Glutamatergic neuron (in vitro differentiated cells): Measurements from ENCODE around the gene ACE. TPM values are rescaled to one million over a fixed set of nuclear protein-coding genes. Genes with fewer than 3 reads are reported as not detected.
A peak's percentile ranks its signal among the peaks of the same experiment; 100 is the strongest.

Experiments used
- DNase-seq: peaks from one replicate; pipeline ENCODE4 v3.0.0; 2022
- H3K27ac Mint-ChIP-seq: one replicate; pipeline ENCODE4 v1.8.0; 2020; ENCODE audit warnings: mild to moderate bottlenecking, mixed read lengths, inconsistent platforms; ENCODE audit not compliant: unreplicated experiment
- H3K27me3 Mint-ChIP-seq: one replicate; pipeline ENCODE4 v1.8.0; 2020; ENCODE audit warnings: mild to moderate bottlenecking, moderate library complexity, mixed read lengths, inconsistent platforms; ENCODE audit not compliant: unreplicated experiment
- H3K36me3 Mint-ChIP-seq: one replicate; pipeline ENCODE4 v1.8.0; 2020; ENCODE audit warnings: mild to moderate bottlenecking, mixed read lengths, inconsistent platforms; ENCODE audit not compliant: unreplicated experiment
- H3K4me1 Mint-ChIP-seq: one replicate; pipeline ENCODE4 v1.8.0; 2020; ENCODE audit warnings: mild to moderate bottlenecking, low read depth, mixed read lengths, inconsistent platforms; ENCODE audit not compliant: unreplicated experiment
- H3K4me3 Mint-ChIP-seq: one replicate; pipeline ENCODE4 v1.8.0; 2020; ENCODE audit warnings: mild to moderate bottlenecking, mixed read lengths, inconsistent platforms; ENCODE audit not compliant: unreplicated experiment
- H3K9me3 Mint-ChIP-seq: one replicate; pipeline ENCODE4 v1.8.0; 2020; ENCODE audit warnings: mild to moderate bottlenecking, moderate library complexity, mixed read lengths, inconsistent platforms; ENCODE audit not compliant: unreplicated experiment
- total RNA-seq: library from RNA; stranded (reverse); fragmentation: NEBNext Ultra II Directional; extraction: Animal tissue kit (Norgen Biotek cat#: 25700); gene quantifications from one replicate; pipeline ENCODE4 v1.2.1, GENCODE V29; 2021; ENCODE audit not compliant: unreplicated experiment
- TF ChIP-seq, protein P1 (sequence below): fragments of 200-600 bp; sonication (generic); IDR thresholded peaks from one replicate; pipeline ENCODE4 v1.5.0; 2021; ENCODE audit not compliant: partially characterized antibody, unreplicated experiment

ACE gene
- total RNA-seq, 1 donor from 2014 or later, result 3.7 TPM

DNA sequence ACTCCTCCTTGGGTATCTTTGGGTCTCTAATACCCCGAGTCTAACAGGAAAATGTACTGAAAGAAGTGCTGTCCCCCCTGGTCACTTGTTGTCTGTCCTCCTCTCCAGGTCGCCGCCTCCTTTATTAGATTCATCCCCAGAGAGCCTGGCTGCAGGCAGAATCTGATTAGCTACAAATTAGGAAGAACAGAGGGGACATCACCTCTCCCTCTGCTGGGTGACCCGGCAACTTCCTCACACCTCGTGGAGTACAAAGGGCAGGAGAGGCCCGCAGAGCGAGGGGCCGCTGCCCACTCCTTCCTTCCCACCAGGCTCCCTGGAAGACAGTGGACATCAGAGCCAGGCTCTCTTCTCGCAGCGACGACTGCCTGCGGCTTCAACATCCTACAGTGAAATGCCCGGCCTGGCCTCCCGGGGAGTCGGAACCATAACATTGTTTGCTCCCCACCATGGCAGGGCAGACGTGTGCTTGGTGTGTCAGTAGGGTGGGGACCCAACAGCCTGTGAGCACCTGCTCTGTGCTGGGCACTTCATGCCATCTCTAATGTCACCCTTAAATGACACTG lies 36.0 kb upstream of the ACE start:
- Mint-ChIP-seq H3K4me1 (peaks cover 22% of the 10 kb centered on the region), H3K27ac (no peak overlapping the region), H3K36me3 (no peaks in the 10 kb centered on the region), H3K27me3 (peaks cover 8% of the 10 kb centered on the region), H3K9me3 (peaks cover 13% of the 10 kb centered on the region), H3K4me3 (peak overlapping the region; percentile 26)
- TF ChIP-seq, protein P1, sequence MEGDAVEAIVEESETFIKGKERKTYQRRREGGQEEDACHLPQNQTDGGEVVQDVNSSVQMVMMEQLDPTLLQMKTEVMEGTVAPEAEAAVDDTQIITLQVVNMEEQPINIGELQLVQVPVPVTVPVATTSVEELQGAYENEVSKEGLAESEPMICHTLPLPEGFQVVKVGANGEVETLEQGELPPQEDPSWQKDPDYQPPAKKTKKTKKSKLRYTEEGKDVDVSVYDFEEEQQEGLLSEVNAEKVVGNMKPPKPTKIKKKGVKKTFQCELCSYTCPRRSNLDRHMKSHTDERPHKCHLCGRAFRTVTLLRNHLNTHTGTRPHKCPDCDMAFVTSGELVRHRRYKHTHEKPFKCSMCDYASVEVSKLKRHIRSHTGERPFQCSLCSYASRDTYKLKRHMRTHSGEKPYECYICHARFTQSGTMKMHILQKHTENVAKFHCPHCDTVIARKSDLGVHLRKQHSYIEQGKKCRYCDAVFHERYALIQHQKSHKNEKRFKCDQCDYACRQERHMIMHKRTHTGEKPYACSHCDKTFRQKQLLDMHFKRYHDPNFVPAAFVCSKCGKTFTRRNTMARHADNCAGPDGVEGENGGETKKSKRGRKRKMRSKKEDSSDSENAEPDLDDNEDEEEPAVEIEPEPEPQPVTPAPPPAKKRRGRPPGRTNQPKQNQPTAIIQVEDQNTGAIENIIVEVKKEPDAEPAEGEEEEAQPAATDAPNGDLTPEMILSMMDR, result no peak
- no peak for DNase-seq

DNA sequence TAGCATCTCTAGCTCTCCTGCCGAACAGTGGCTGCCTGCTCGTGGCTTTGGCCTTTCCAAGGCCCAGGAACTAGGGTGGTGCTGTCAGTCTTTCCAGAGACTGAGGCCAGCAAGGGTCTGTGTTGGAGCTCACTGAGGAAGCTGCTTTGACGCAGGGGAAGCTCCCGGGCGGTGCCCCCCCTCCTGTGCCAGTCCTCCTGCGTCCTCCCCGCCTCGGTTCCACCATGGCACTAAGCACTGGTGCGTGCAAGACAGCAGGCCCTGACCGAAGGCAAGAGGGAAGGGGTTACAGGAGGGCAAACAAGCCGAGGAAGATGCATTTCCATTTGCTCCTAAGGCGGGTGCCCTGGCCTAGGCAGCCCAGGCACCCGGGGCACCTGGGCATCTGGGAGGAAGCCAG lies 35.2 kb upstream of the ACE start:
- Mint-ChIP-seq H3K4me1 (peaks cover 21% of the 10 kb centered on the region), H3K27me3 (peaks cover 8% of the 10 kb centered on the region), H3K36me3 (no peaks in the 10 kb centered on the region), H3K4me3 (no peak overlapping the region), H3K27ac (no peak overlapping the region), H3K9me3 (peaks cover 13% of the 10 kb centered on the region)
- no peak for DNase-seq
- TF ChIP-seq, protein P1, result no peak

DNA sequence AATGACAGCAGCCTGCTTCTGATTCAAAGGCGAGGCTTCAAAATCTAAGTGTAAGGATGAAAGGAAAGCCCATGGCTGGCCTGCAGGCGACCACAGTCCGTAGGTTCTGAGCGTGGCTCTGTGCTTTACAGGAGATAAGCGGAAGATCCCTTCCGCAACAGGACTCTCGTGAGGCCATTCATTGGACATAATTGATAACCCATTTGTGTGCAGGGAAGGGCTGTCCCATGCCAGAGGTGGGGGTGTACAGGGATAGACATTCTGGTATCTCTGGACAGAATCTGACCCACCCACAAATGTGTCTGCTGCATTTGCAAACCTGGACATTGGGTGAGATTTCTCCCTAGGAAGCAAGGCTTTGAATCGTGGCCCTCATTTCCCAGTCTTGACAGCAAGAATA lies 34.8 kb upstream of the ACE start:
- Mint-ChIP-seq H3K27me3 (peaks cover 8% of the 10 kb centered on the region), H3K36me3 (no peaks in the 10 kb centered on the region), H3K9me3 (peaks cover 13% of the 10 kb centered on the region), H3K4me3 (no peak overlapping the region), H3K4me1 (peaks cover 17% of the 10 kb centered on the region), H3K27ac (no peak overlapping the region)
- TF ChIP-seq, protein P1, result no peak
- DNase-seq, result no peak

DNA sequence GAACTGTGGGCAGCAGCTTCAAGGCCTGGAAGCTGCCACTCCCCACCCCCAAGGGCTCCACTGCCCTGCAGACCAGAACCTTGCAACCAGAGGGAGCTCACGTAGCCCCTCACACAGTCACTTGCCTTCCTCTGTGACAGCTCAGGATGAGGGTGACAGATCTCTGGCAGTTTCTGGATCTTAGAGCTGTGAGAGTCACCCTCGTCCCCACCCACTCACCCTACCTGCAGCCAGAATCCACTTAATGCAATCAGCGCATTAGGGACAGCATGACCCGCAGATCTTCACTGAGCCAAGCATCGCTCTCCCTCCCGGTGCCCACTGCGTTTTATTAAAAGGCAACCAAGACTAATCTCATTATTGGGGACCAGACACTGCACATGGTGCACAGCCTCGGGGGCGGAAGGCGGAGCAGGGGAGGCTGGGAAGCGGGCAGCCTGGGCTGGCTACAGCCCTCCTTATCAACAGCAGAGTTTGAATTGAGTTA lies 34.3 kb upstream of the ACE start:
- H3K4me1 Mint-ChIP-seq, result peaks cover 19% of the 10 kb centered on the region
- peaks cover 8% of the 10 kb centered on the region for H3K27me3 Mint-ChIP-seq
- TF ChIP-seq, protein P1, result no peak
- no peaks in the 10 kb centered on the region for H3K36me3 Mint-ChIP-seq
- H3K4me3 Mint-ChIP-seq, result no peak overlapping the region
- peaks cover 13% of the 10 kb centered on the region for H3K9me3 Mint-ChIP-seq
- H3K27ac Mint-ChIP-seq, result peak overlapping the region; percentile 9
- DNase-seq, result peak; percentile 55

DNA sequence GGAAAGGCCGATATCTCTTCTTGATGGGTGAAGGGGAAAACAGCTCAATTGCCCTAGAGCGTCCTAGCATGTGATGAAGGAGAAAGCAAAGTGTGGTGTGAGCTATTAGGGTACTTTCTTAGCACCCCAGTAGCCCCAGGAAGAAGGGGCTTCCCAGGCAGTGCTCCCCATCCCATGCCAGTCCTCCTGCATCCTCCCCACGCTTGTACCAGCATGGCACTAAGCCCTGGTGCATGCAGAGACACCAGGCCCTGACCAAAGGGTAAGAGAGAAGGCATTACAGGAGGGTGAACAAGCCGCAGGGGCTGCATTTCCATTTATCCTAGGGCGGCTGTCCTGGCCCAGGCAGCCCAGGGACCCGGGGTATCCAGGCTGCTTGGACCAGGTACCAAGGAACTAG lies 33.8 kb upstream of the ACE start:
- Mint-ChIP-seq H3K36me3 (no peaks in the 10 kb centered on the region), H3K27me3 (peaks cover 8% of the 10 kb centered on the region), H3K27ac (no peak overlapping the region), H3K9me3 (peaks cover 12% of the 10 kb centered on the region), H3K4me1 (peaks cover 20% of the 10 kb centered on the region), H3K4me3 (no peak overlapping the region)
- DNase-seq, result no peak
- TF ChIP-seq, protein P1, result no peak
